HG03045 (cell line): ENCODE data around the gene JMJD1C.

Source experiments
- ATAC-seq: cut with Tn5 transposase; IDR thresholded peaks from one replicate; pipeline ENCODE4 v1.9.1; 2021; ENCODE audit warnings: mild to moderate bottlenecking, moderate library complexity; ENCODE audit not compliant: unreplicated experiment

The JMJD1C gene

GRCh38 chr10:63150745-63151144, 315.0 kb downstream of the JMJD1C start:
- ATAC-seq, result no peak

GRCh38 chr10:63146503-63146902, 319.3 kb downstream of the JMJD1C start:
- no peak for ATAC-seq

- ATAC-seq, result no peak
Measured at GRCh38 chr10:63145782-63146181, 320.0 kb downstream of the JMJD1C start.

- no peak for ATAC-seq
Measured at GRCh38 chr10:63143987-63144386, 321.8 kb downstream of the JMJD1C start.

GRCh38 chr10:63142136-63142535, 323.6 kb downstream of the JMJD1C start:
- no peak for ATAC-seq

- ATAC-seq, result no peak
Measured at GRCh38 chr10:63140077-63140476, 325.7 kb downstream of the JMJD1C start.

GRCh38 chr10:63137306-63137705, 328.5 kb downstream of the JMJD1C start:
- no peak for ATAC-seq

GRCh38 chr10:63133821-63134557, 331.8 kb downstream of the JMJD1C start:
- no peak for ATAC-seq

GRCh38 chr10:63133056-63133820, 332.5 kb downstream of the JMJD1C start, which contains the start of gene NRBF2:
NRBF2 (plus strand) TSS chr10:63133328; CDS start chr10:63133471, 143 bp downstream.
- ATAC-seq, result peak; percentile 98

- no peak for ATAC-seq
Measured at GRCh38 chr10:63132651-63133055, 333.1 kb downstream of the JMJD1C start.

GRCh38 chr10:63129888-63130287, 335.9 kb downstream of the JMJD1C start:
- ATAC-seq, result no peak

GRCh38 chr10:63128443-63128842, 337.3 kb downstream of the JMJD1C start:
- no peak for ATAC-seq

- ATAC-seq, result no peak
Measured at GRCh38 chr10:63125459-63125858, 340.3 kb downstream of the JMJD1C start.

GRCh38 chr10:63123727-63124362, 341.9 kb downstream of the JMJD1C start:
- ATAC-seq, result no peak

GRCh38 chr10:63120554-63120953, 345.2 kb downstream of the JMJD1C start:
- ATAC-seq, result no peak

GRCh38 chr10:63119041-63119440, 346.7 kb downstream of the JMJD1C start:
- ATAC-seq, result no peak
